Fibroblast of lung (primary cell): ENCODE measurements around the gene PANX3. TPM values are rescaled to one million over a fixed set of nuclear protein-coding genes. Genes with fewer than 3 reads are reported as not detected.

ENCODE experiments used
- DNase-seq, 2 donors: peaks; one replicate each; pipeline versions ENCODE4 v3.0.0 to v3.0.0-alpha.2; 2010; ENCODE audit warnings: low read depth in 2 of 2
- H2AFZ ChIP-seq: 2 replicates; pipeline ENCODE4 v1.5.1; 2012; ENCODE audit warnings: low read length, control low read depth, inconsistent platforms
- H3K27ac ChIP-seq: 2 replicates; pipeline ENCODE4 v1.5.1; 2011; ENCODE audit warnings: low read length, control low read depth; ENCODE audit not compliant: insufficient read depth
- H3K27me3 ChIP-seq: 2 replicates; pipeline ENCODE4 v1.5.1; 2011; ENCODE audit warnings: mild to moderate bottlenecking, low read length; ENCODE audit not compliant: control insufficient read depth, insufficient read depth
- H3K36me3 ChIP-seq: 2 replicates; pipeline ENCODE4 v1.5.1; 2011; ENCODE audit warnings: low read length; ENCODE audit not compliant: control insufficient read depth, insufficient read depth
- H3K4me1 ChIP-seq: 2 replicates; pipeline ENCODE4 v1.5.1; 2011; ENCODE audit warnings: low read length; ENCODE audit not compliant: control insufficient read depth, insufficient read depth; ENCODE audit errors: extremely low read depth
- H3K4me2 ChIP-seq: 2 replicates; pipeline ENCODE4 v1.5.1; 2011; ENCODE audit warnings: low read length, control low read depth; ENCODE audit not compliant: insufficient read depth; ENCODE audit errors: extremely low read depth
- H3K4me3 ChIP-seq, 4 experiments: fragments of 200-600 bp in 1 of 4; sonication (generic) in 1 of 4; replicated peaks in 1 of 4; 2 replicates each; pipeline ENCODE4 v1.5.1; 2011 to 2016; ENCODE audit warnings: low read length in 4 of 4, low read depth in 3 of 4, mild to moderate bottlenecking in 3 of 4, control low read depth in 2 of 4, inconsistent platforms in 1 of 4, mixed read lengths in 1 of 4; ENCODE audit not compliant: insufficient read depth in 1 of 4; ENCODE audit errors: control extremely low read depth in 1 of 4
- H3K79me2 ChIP-seq: 2 replicates; pipeline ENCODE4 v1.5.1; 2012; ENCODE audit warnings: mild to moderate bottlenecking, low read length, inconsistent platforms; ENCODE audit not compliant: control insufficient read depth, insufficient read depth
- H3K9ac ChIP-seq: 2 replicates; pipeline ENCODE4 v1.5.1; 2011; ENCODE audit warnings: mild to moderate bottlenecking, low read length, control low read depth; ENCODE audit not compliant: insufficient read depth
- H3K9me3 ChIP-seq: 2 replicates; pipeline ENCODE4 v1.5.1; 2012; ENCODE audit warnings: low read depth, low read length; ENCODE audit not compliant: control insufficient read depth, insufficient read depth
- H4K20me1 ChIP-seq: 2 replicates; pipeline ENCODE4 v1.5.1; 2011; ENCODE audit warnings: low read length; ENCODE audit not compliant: control insufficient read depth, insufficient read depth; ENCODE audit errors: extremely low read depth
- EZH2 ChIP-seq: IDR thresholded peaks from 2 replicates; pipeline ENCODE4 v1.5.1; 2012; ENCODE audit warnings: low read length, control low read depth, mild to moderate bottlenecking; ENCODE audit errors: missing control alignments
- polyA plus RNA-seq, 2 donors: library from polyadenylated mRNA; depleted of rRNA in 1 of 2; stranded (reverse) in 1 of 2; unstranded in 1 of 2; fragments of >200 nt; gene quantifications; 2 replicates each; pipeline ENCODE4 v1.2.1, GENCODE V29; 2011 to 2012; ENCODE audit warnings: missing spikeins in 1 of 2
- total RNA-seq: library from RNA; depleted of rRNA; stranded (reverse); fragments of >200 nt; gene quantifications from 2 replicates; pipeline ENCODE4 v1.2.1, GENCODE V29; 2014
- TF ChIP-seq, protein P1 (sequence below), 2 donors: IDR thresholded peaks in 1 of 2; conservative IDR thresholded peaks in 1 of 2; 1 replicate in 1 of 2; 2 replicates in 1 of 2; pipeline ENCODE4 v1.5.1; 2011 to 2012; ENCODE audit warnings: low read length in 2 of 2, control low read depth in 1 of 2, inconsistent platforms in 1 of 2, low read depth in 1 of 2, mild to moderate bottlenecking in 1 of 2

The PANX3 gene
- total and polyA plus RNA-seq, 2 donors (not counting 1 experiment from before 2014, with no cell fraction given) = not detected

DNA sequence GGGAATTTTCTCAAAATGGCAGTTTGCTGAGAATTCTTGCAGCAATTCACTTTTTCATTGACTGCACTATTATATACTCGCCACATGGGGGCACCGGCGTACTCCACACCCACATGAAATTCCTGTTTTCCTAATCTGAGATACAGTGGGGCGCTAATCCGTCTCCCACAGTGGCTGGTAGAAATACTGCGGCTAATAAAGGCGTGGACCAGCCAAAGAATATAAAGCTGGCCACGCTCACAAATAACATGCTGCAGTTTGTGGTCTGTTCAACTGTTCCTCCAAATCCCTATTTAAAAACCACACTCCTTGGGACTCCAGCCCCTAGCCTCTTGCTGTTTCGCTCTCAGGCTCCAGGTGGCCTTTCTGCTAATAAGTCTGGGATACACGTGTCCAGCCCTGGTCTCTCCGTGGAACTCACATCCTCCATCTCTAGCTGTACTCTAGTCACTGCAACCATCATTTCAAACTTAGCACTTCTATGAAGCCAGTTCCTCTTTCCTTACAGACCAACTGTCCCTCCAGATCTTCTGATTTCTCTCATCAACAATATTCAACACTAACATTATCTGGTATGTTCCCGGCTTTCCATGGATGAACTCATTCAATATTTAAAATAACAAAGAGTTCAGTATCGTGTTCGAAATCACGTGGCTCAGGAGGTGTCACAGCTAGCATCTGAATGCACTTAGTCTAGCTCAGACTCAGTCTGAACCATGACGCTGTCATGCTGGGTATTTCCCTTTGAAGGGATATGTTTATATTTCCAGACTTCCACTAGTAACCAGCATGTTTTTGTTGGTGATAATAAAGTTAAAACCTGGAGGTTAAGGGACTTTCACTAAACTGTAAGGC is 33.4 kb downstream of the PANX3 start:
- DNase-seq = peak; percentile 77 to 82
- peak overlapping the region; percentile 38 for H3K27ac ChIP-seq
- H3K9ac ChIP-seq = no peak overlapping the region
- no peaks in the 10 kb centered on the region for H3K27me3 ChIP-seq
- H3K4me1 ChIP-seq = peaks cover 16% of the 10 kb centered on the region
- H3K4me3 ChIP-seq = peak overlapping the region in 2 of 4 experiments; percentile 2 to 35
- H3K36me3 ChIP-seq = no peaks in the 10 kb centered on the region
- no peaks in the 10 kb centered on the region for H4K20me1 ChIP-seq
- peak overlapping the region; percentile 9 for H2AFZ ChIP-seq
- peak overlapping the region; percentile 55 for H3K4me2 ChIP-seq
- TF ChIP-seq, protein P1, sequence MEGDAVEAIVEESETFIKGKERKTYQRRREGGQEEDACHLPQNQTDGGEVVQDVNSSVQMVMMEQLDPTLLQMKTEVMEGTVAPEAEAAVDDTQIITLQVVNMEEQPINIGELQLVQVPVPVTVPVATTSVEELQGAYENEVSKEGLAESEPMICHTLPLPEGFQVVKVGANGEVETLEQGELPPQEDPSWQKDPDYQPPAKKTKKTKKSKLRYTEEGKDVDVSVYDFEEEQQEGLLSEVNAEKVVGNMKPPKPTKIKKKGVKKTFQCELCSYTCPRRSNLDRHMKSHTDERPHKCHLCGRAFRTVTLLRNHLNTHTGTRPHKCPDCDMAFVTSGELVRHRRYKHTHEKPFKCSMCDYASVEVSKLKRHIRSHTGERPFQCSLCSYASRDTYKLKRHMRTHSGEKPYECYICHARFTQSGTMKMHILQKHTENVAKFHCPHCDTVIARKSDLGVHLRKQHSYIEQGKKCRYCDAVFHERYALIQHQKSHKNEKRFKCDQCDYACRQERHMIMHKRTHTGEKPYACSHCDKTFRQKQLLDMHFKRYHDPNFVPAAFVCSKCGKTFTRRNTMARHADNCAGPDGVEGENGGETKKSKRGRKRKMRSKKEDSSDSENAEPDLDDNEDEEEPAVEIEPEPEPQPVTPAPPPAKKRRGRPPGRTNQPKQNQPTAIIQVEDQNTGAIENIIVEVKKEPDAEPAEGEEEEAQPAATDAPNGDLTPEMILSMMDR (conservative IDR thresholded peaks at IDR 0.05 in 1 of 2, IDR thresholded peaks at IDR 0.05 in 1 of 2; ENCODE audit: low read depth in 1 of 2, low read length in 2 of 2) = peak; percentile 70 to 86
- no peak for TF ChIP-seq EZH2
- no peaks in the 10 kb centered on the region for H3K9me3 ChIP-seq
- no peaks in the 10 kb centered on the region for H3K79me2 ChIP-seq

DNA sequence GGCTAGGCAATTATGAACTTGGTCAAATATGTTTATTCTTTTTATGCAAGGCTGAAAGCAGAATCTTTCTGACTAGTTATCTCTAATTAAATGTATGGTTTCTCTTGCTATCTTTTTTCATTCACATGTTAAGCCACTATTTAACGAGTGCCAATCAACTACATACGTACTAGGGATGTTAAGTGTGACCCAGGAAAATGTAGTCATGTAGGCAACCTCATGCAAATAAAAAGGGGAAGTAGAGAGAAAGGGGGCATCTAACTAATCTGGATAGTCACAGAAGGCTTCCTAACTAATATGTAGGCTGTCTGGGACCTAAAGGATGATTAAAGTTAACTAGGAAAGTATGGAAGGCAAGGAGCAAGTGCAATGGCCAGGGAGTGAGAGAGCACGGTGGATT is 34.9 kb downstream of the PANX3 start:
- Histone ChIP-seq H3K36me3 (no peaks in the 10 kb centered on the region), H3K4me1 (peaks cover 16% of the 10 kb centered on the region), H4K20me1 (no peaks in the 10 kb centered on the region), H3K9me3 (no peaks in the 10 kb centered on the region), H3K9ac (no peak overlapping the region), H3K4me2 (no peak overlapping the region), H3K4me3 (no peak overlapping the region), H3K27me3 (no peaks in the 10 kb centered on the region), H3K79me2 (no peaks in the 10 kb centered on the region), H3K27ac (no peak overlapping the region), H2AFZ (no peak overlapping the region)
- no peak for DNase-seq
- TF ChIP-seq EZH2 = no peak
- TF ChIP-seq, protein P1 (conservative IDR thresholded peaks at IDR 0.05 in 1 of 2, IDR thresholded peaks at IDR 0.05 in 1 of 2; ENCODE audit: low read depth in 1 of 2, low read length in 2 of 2) = no peak

DNA sequence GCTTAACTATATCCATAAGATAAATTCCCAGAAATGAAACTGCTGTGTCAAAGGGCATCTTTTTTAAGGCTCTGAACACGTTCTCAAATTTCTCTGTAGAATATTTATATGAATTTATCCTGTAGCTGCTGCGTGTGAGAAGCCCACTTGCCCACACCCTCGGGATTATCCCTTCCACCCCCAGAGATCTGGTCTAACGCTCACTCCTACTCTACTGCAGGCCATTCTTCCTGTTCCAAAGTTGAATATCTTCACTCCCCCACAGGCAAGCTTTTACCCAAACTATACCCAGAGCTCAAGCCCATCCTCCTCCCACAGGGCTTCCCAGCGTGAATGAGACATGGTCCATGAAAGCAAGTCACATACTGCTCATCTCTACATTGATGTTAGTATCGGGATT is 37.4 kb downstream of the PANX3 start:
- H3K4me1 ChIP-seq = peaks cover 11% of the 10 kb centered on the region
- H3K9ac ChIP-seq = no peak overlapping the region
- no peak for TF ChIP-seq EZH2
- no peaks in the 10 kb centered on the region for H3K27me3 ChIP-seq
- no peaks in the 10 kb centered on the region for H3K9me3 ChIP-seq
- no peak for DNase-seq
- no peaks in the 10 kb centered on the region for H4K20me1 ChIP-seq
- no peak overlapping the region for H2AFZ ChIP-seq
- no peak overlapping the region for H3K27ac ChIP-seq
- H3K4me2 ChIP-seq = no peak overlapping the region
- H3K36me3 ChIP-seq = no peaks in the 10 kb centered on the region
- H3K4me3 ChIP-seq = no peak overlapping the region
- no peaks in the 10 kb centered on the region for H3K79me2 ChIP-seq
